A549 (cell line): ENCODE results near the gene IL19. TPM values are rescaled to one million over a fixed set of nuclear protein-coding genes. Genes with fewer than 3 reads are reported as not detected.

Experiments used
- ATAC-seq, 2 experiments: fragments of 200-7000 bp in 1 of 2; fragments of >200 bp in 1 of 2; cut with Nextera tagmentation in 1 of 2; cut with Tn5 transposase in 1 of 2; 3 replicates each; pipeline versions ENCODE4 v1.8.0 to v1.9.1; 2018 to 2020; ENCODE audit warnings: mild to moderate bottlenecking in 1 of 2, moderate library complexity in 1 of 2
- CTCF ChIA-PET: fragments of 300-600 bp; sonication (Branson Sonifier 250); formaldehyde crosslinking; extraction: SDS; loops from one replicate; lab custom pipeline; 2021; ENCODE audit warnings: antibody characterized with exemption, inconsistent platforms; lab: Yijun Ruan, JAX
- POLR2A ChIA-PET: fragments of 350-600 bp; formaldehyde crosslinking; extraction: SDS; loops from one replicate; lab custom pipeline; 2021; ENCODE audit warnings: antibody characterized with exemption, inconsistent platforms; lab: Yijun Ruan, JAX
- DNase-seq, 2 experiments: peaks; one replicate each; pipeline versions ENCODE4 v3.0.0 to v3.0.0-alpha.2; 2011 to 2016; ENCODE audit warnings: low read depth in 1 of 2, low spot score in 1 of 2
- FAIRE-seq: peaks from 2 replicates; lab custom pipeline; 2011; peaks lifted over from hg19 to GRCh38; lab: Jason Lieb, UNC
- H3K27ac ChIP-seq, 2 experiments: fragments of >200 bp; sonication (Bioruptor Twin); formaldehyde crosslinking; 3 replicates each; pipeline ENCODE4 v1.5.1; 2016 to 2017
- H3K4me1 ChIP-seq: fragments of >200 bp; sonication (Bioruptor Twin); formaldehyde crosslinking; 3 replicates; pipeline ENCODE4 v1.6.1; 2016
- H3K4me2 ChIP-seq: fragments of >200 bp; sonication (Bioruptor Twin); formaldehyde crosslinking; 3 replicates; pipeline ENCODE4 v1.6.1; 2016
- H3K4me3 ChIP-seq: fragments of >200 bp; sonication (Bioruptor Twin); formaldehyde crosslinking; 3 replicates; pipeline ENCODE4 v1.5.1; 2016
- H3K9me3 ChIP-seq: fragments of >200 bp; sonication (Bioruptor Twin); formaldehyde crosslinking; 3 replicates; pipeline ENCODE4 v1.6.1; 2016
- BCL3 ChIP-seq: fragments of >200 bp; sonication (Bioruptor Twin); formaldehyde crosslinking; IDR thresholded peaks from 3 replicates; pipeline ENCODE4 v1.6.1; 2016
- BHLHE40 ChIP-seq: IDR thresholded peaks from 2 replicates; pipeline ENCODE4 v1.6.1; 2012; ENCODE audit warnings: low read depth, low read length, inconsistent platforms
- CBX8 ChIP-seq: fragments of 200-600 bp; sonication (generic); IDR thresholded peaks from 2 replicates; pipeline ENCODE4 v1.6.1; 2016
- CHD4 ChIP-seq: fragments of 200-600 bp; sonication (generic); IDR thresholded peaks from 2 replicates; pipeline ENCODE4 v1.6.1; 2016; ENCODE audit warnings: antibody characterized with exemption, mild to moderate bottlenecking, borderline replicate concordance
- CTCF ChIP-seq: fragments of >200 bp; sonication (Bioruptor Twin); formaldehyde crosslinking; IDR thresholded peaks from 3 replicates; pipeline ENCODE4 v1.5.1; 2016
- EHF ChIP-seq: fragments of 250-450 bp; sonication (Bioruptor Pico); IDR thresholded peaks from 2 replicates; pipeline ENCODE4 v1.5.0; 2020; ENCODE audit warnings: mild to moderate bottlenecking
- FOSB ChIP-seq: fragments of 250-450 bp; sonication (Bioruptor Pico); IDR thresholded peaks from 2 replicates; pipeline ENCODE4 v1.5.0; 2020; ENCODE audit warnings: mild to moderate bottlenecking, moderate library complexity
- FOSL2 ChIP-seq, 2 experiments: fragments of 450-650 bp in 1 of 2; fragments of >200 bp in 1 of 2; sonication (Bioruptor Twin) in 1 of 2; formaldehyde crosslinking; IDR thresholded peaks; 2 replicates each; pipeline versions ENCODE4 v1.5.0 to v1.6.1; 2016 to 2020; ENCODE audit warnings: mild to moderate bottlenecking in 1 of 2, moderate library complexity in 1 of 2
- HES2 ChIP-seq: fragments of >200 bp; sonication (Bioruptor Twin); formaldehyde crosslinking; IDR thresholded peaks from 2 replicates; pipeline ENCODE4 v1.6.1; 2016
- HEYL ChIP-seq: fragments of 250-450 bp; sonication (Bioruptor Pico); IDR thresholded peaks from 2 replicates; pipeline ENCODE4 v1.8.0; 2021; ENCODE audit warnings: mild to moderate bottlenecking, moderate library complexity
- HMGXB4 ChIP-seq: fragments of 250-450 bp; sonication (Bioruptor Pico); IDR thresholded peaks from 2 replicates; pipeline ENCODE4 v1.5.0; 2021; ENCODE audit warnings: mild to moderate bottlenecking, moderate library complexity, borderline replicate concordance
- HOXB5 ChIP-seq: fragments of 250-450 bp; sonication (Bioruptor Pico); IDR thresholded peaks from 2 replicates; pipeline ENCODE4 v1.5.0; 2020; ENCODE audit warnings: mild to moderate bottlenecking, moderate library complexity
- JUN ChIP-seq, 2 experiments: fragments of >200 bp; sonication (Bioruptor Twin); formaldehyde crosslinking; IDR thresholded peaks; 2 replicates in 1 of 2; 3 replicates in 1 of 2; pipeline ENCODE4 v1.6.1; 2016 to 2017
- KDM5A ChIP-seq: fragments of 200-600 bp; sonication (generic); IDR thresholded peaks from 2 replicates; pipeline ENCODE4 v1.6.1; 2016; ENCODE audit warnings: antibody characterized with exemption, mild to moderate bottlenecking
- MAX ChIP-seq: IDR thresholded peaks from 2 replicates; pipeline ENCODE4 v1.6.1; 2012
- MAZ ChIP-seq: fragments of 150-350 bp; IDR thresholded peaks from 2 replicates; pipeline ENCODE4 v1.6.1; 2014; ENCODE audit warnings: antibody characterized with exemption, low read depth, low read length, borderline replicate concordance
- MYC ChIP-seq: IDR thresholded peaks from 2 replicates; pipeline ENCODE4 v1.6.1; 2012; ENCODE audit warnings: mild to moderate bottlenecking, inconsistent platforms, low read length, improper control_type of control experiment, borderline replicate concordance
- PBX3 ChIP-seq: IDR thresholded peaks from 2 replicates; pipeline ENCODE4 v1.6.1; 2012
- PHF8 ChIP-seq: fragments of 200-600 bp; sonication (generic); IDR thresholded peaks from 2 replicates; pipeline ENCODE4 v1.6.1; 2016; ENCODE audit warnings: low read depth, mild to moderate bottlenecking, antibody characterized with exemption, moderate library complexity, borderline replicate concordance
- RAD21 ChIP-seq, 2 experiments: fragments of >200 bp in 1 of 2; sonication (Bioruptor Twin) in 1 of 2; formaldehyde crosslinking in 1 of 2; IDR thresholded peaks in 1 of 2; conservative IDR thresholded peaks in 1 of 2; 2 replicates in 1 of 2; 3 replicates in 1 of 2; pipeline ENCODE4 v1.6.1; 2012 to 2018; ENCODE audit warnings: inconsistent platforms in 1 of 2
- RCOR1 ChIP-seq: fragments of 150-350 bp; IDR thresholded peaks from 2 replicates; pipeline ENCODE4 v1.6.1; 2014; ENCODE audit warnings: antibody characterized with exemption, low read length, low read depth
- RFX5 ChIP-seq: fragments of 450-650 bp; IDR thresholded peaks from 2 replicates; pipeline ENCODE4 v1.7.1; 2014; ENCODE audit warnings: antibody characterized with exemption, mild to moderate bottlenecking, moderate library complexity
- TFCP2L1 ChIP-seq: fragments of 250-450 bp; sonication (Bioruptor Pico); IDR thresholded peaks from 2 replicates; pipeline ENCODE4 v1.5.0; 2021; ENCODE audit warnings: mild to moderate bottlenecking
- TP53 ChIP-seq: fragments of 250-450 bp; sonication (Bioruptor Pico); IDR thresholded peaks from 2 replicates; pipeline ENCODE4 v1.5.0; 2021; ENCODE audit warnings: mild to moderate bottlenecking, moderate library complexity
- USF2 ChIP-seq: fragments of 450-650 bp; IDR thresholded peaks from 2 replicates; pipeline ENCODE4 v1.6.1; 2014; ENCODE audit warnings: antibody characterized with exemption
- ZC3H11A ChIP-seq: fragments of 450-650 bp; IDR thresholded peaks from 2 replicates; pipeline ENCODE4 v1.6.1; 2014; ENCODE audit warnings: antibody characterized with exemption, mild to moderate bottlenecking
- ZFP36 ChIP-seq: fragments of 450-650 bp; IDR thresholded peaks from 2 replicates; pipeline ENCODE4 v1.6.1; 2014; ENCODE audit warnings: borderline replicate concordance; ENCODE audit not compliant: partially characterized antibody
- WGBS: methylation state at CpG from one replicate; pipeline ENCODE4 v1.1.6; 2017; ENCODE audit errors: missing lambda C conversion rate; 5-methylcytosine and 5-hydroxymethylcytosine counted together
- polyA plus RNA-seq, 4 experiments: library from polyadenylated mRNA; depleted of rRNA in 3 of 4; stranded (reverse); fragments of >200 nt; fragmentation: RNase III in 1 of 4; extraction: RNeasy Plus Mini Kit Qiagen cat#74134 plus additional on column Dnase treatment in 1 of 4; gene quantifications; 2 replicates in 3 of 4; 3 replicates in 1 of 4; pipeline ENCODE4 v1.2.3, GENCODE V29; 2011 to 2017

The IL19 gene
- polyA plus RNA-seq, 2 of the 4 experiments (the other 2 are of a cell fraction): not detected

GRCh38 chr1:206872139-206872538 lies 101.6 kb downstream of the IL19 start:
- ChIA-PET CTCF (interaction anchor here (1.3 to 3.5 kb wide), 4 partner anchors 12 to 40 kb away, joined by 3 to 17 read pairs (median 4); no protein-coding TSS in a partner anchor), POLR2A (no interaction called here)
- FAIRE-seq (no peak), ATAC-seq (no peak), DNase-seq (no peak)
- Histone ChIP-seq H3K4me2 (no peak overlapping the region), H3K4me3 (no peak overlapping the region), H3K27ac (no peak overlapping the region), H3K4me1 (no peaks in the 10 kb centered on the region), H3K9me3 (peaks cover 19% of the 10 kb centered on the region; the same call in 2 of the 3 replicates)
- 61% methylated on average over 3 of the region's 3 CpGs for WGBS
- TF ChIP-seq RCOR1: no peak
- TF ChIP-seq EHF (CRISPR knock-in tag): no peak
- TF ChIP-seq ZC3H11A: no peak
- no peak for TF ChIP-seq TP53 (CRISPR knock-in tag)
- no peak for TF ChIP-seq RFX5
- no peak for TF ChIP-seq PHF8
- TF ChIP-seq ZFP36: no peak
- no peak for TF ChIP-seq MYC
- no peak for TF ChIP-seq BHLHE40
- TF ChIP-seq HEYL (CRISPR knock-in tag): no peak
- TF ChIP-seq BCL3: no peak
- no peak for TF ChIP-seq KDM5A
- TF ChIP-seq USF2: no peak
- no peak for TF ChIP-seq CBX8
- no peak for TF ChIP-seq PBX3
- TF ChIP-seq HES2: no peak
- no peak for TF ChIP-seq HMGXB4

GRCh38 chr1:206873603-206874188 lies 103.1 kb downstream of the IL19 start:
- WGBS: 45% methylated on average over 3 of the region's 3 CpGs
- Histone ChIP-seq H3K9me3 (peaks cover 33% of the 10 kb centered on the region), H3K4me1 (no peaks in the 10 kb centered on the region), H3K4me2 (no peak overlapping the region), H3K27ac (no peak overlapping the region), H3K4me3 (no peak overlapping the region)
- FAIRE-seq (no peak), ATAC-seq (no peak), DNase-seq (no peak)
- ChIA-PET CTCF (interaction anchor here (0.6 to 3.5 kb wide), 2 partner anchors 38 to 923 kb away, joined by 3 to 17 read pairs; no protein-coding TSS in a partner anchor), POLR2A (interaction anchor here (0.6 kb wide), 1 partner anchor 147 kb away, joined by 4 read pairs; no protein-coding TSS in a partner anchor)
- no peak for TF ChIP-seq FOSL2 (IDR thresholded peaks at IDR 0.05)
- TF ChIP-seq FOSL2 (CRISPR knock-in tag; IDR thresholded peaks at IDR 0.05): no peak
- no peak for TF ChIP-seq CTCF
- no peak for TF ChIP-seq CBX8
- TF ChIP-seq JUN (IDR thresholded peaks at IDR 0.05): no peak
- TF ChIP-seq MAZ: no peak
- TF ChIP-seq ZFP36: no peak
- no peak for TF ChIP-seq PHF8
- TF ChIP-seq FOSB (CRISPR knock-in tag): no peak
- TF ChIP-seq HEYL (CRISPR knock-in tag): no peak
- no peak for TF ChIP-seq CHD4
- TF ChIP-seq TP53 (CRISPR knock-in tag): no peak
- no peak for TF ChIP-seq TFCP2L1 (CRISPR knock-in tag)
- TF ChIP-seq HOXB5 (CRISPR knock-in tag): no peak
- no peak for TF ChIP-seq RAD21 (conservative IDR thresholded peaks at IDR 0.05 in 1 of 2, IDR thresholded peaks at IDR 0.05 in 1 of 2)
- TF ChIP-seq MAX: no peak
